Ishikawa (cell line): ENCODE data around the gene THRB.

Source experiments
- CEBPB ChIP-seq: IDR thresholded peaks from 2 replicates; pipeline ENCODE4 v1.6.1; 2012
- CREB1 ChIP-seq: IDR thresholded peaks from 2 replicates; pipeline ENCODE4 v1.6.1; 2012; ENCODE audit warnings: low read depth
- EGR1 ChIP-seq: IDR thresholded peaks from 2 replicates; pipeline ENCODE4 v1.6.1; 2012
- EP300 ChIP-seq: IDR thresholded peaks from 2 replicates; pipeline ENCODE4 v1.6.1; 2012; ENCODE audit warnings: borderline replicate concordance
- FOXM1 ChIP-seq: IDR thresholded peaks from 2 replicates; pipeline ENCODE4 v1.6.1; 2012; ENCODE audit warnings: low read depth, borderline replicate concordance
- NFIC ChIP-seq: IDR thresholded peaks from 2 replicates; pipeline ENCODE4 v1.6.1; 2012
- RAD21 ChIP-seq: IDR thresholded peaks from 2 replicates; pipeline ENCODE4 v1.6.1; 2012; ENCODE audit warnings: low read depth
- TAF1 ChIP-seq: IDR thresholded peaks from 2 replicates; pipeline ENCODE4 v1.6.1; 2012; ENCODE audit warnings: low read depth, mild to moderate bottlenecking
- TCF12 ChIP-seq: IDR thresholded peaks from 2 replicates; pipeline ENCODE4 v1.6.1; 2012; ENCODE audit warnings: low read depth
- TEAD4 ChIP-seq: IDR thresholded peaks from 2 replicates; pipeline ENCODE4 v1.6.1; 2012
- YY1 ChIP-seq: IDR thresholded peaks from 2 replicates; pipeline ENCODE4 v1.6.1; 2012; ENCODE audit warnings: low read depth
- ZBTB7A ChIP-seq: IDR thresholded peaks from 2 replicates; pipeline ENCODE4 v1.6.1; 2012; ENCODE audit warnings: low read depth
- TF ChIP-seq, protein P1 (sequence below): IDR thresholded peaks from 2 replicates; pipeline ENCODE4 v1.6.1; 2012
- TF ChIP-seq, protein P2 (sequence below): IDR thresholded peaks from 2 replicates; pipeline ENCODE4 v1.6.1; 2012
- TF ChIP-seq, protein P3 (sequence below): IDR thresholded peaks from 2 replicates; pipeline ENCODE4 v1.6.1; 2012; ENCODE audit warnings: low read depth, mild to moderate bottlenecking

Gene THRB

DNA sequence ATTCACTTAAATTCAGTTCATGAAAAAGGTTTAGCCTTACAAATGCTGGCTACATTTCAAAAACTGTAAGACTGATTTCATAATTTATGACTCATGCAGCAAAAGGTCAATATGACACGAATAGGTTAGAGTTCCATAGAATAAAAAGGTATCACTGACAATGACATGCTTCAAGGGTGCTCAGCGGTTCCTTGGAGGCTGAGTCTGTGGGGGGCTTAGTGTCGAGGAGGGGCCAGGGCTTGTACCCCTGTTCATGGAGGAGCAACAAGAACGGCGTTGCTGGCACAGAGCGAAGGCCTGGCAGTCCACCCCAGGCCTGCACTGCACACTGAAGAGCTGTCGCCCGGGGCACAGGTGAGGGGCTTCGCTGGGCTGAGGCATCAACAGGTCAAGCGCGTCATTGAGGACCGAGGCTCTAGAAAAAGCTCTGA, 375.3 kb downstream of the THRB start:
- TF ChIP-seq CEBPB = peak; percentile 74
- TF ChIP-seq TEAD4 = peak; percentile 22; the same call in 1 of the 2 replicates
- TF ChIP-seq, protein P1, sequence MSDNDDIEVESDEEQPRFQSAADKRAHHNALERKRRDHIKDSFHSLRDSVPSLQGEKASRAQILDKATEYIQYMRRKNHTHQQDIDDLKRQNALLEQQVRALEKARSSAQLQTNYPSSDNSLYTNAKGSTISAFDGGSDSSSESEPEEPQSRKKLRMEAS = 0 out of 2 replicates have a peak, but pooled peaks have one; percentile 35
- TF ChIP-seq TCF12 = 0 out of 2 replicates have a peak, but pooled peaks have one; percentile 37
- no peak for TF ChIP-seq EGR1
- TF ChIP-seq ZBTB7A = peak; percentile 60; the same call in 1 of the 2 replicates
- TF ChIP-seq NFIC = peak; percentile 86
- peak; percentile 60; the same call in 1 of the 2 replicates for TF ChIP-seq EP300
- TF ChIP-seq, protein P2, sequence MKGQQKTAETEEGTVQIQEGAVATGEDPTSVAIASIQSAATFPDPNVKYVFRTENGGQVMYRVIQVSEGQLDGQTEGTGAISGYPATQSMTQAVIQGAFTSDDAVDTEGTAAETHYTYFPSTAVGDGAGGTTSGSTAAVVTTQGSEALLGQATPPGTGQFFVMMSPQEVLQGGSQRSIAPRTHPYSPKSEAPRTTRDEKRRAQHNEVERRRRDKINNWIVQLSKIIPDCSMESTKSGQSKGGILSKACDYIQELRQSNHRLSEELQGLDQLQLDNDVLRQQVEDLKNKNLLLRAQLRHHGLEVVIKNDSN = no peak

DNA sequence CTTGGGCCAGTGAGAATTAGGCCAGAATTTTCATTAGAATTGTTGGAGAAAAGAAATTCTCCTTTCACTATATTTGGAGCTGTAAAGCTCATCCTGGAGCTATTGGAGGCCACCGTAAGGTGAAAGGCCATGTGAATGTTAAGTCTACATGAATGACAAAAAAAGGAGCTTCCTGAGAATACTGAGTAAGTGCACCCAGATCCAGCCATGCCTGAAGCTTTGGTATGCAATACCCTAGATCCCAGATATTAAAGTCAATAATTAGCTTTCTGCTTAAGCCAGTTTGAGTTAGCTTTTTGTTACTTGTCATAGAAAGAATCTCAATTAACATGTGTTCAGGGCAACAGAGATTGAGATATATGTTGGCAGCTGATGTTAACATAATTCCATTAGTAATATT, 377.1 kb downstream of the THRB start:
- TF ChIP-seq TEAD4 = no peak
- TF ChIP-seq RAD21 = no peak
- TF ChIP-seq EGR1 = no peak
- TF ChIP-seq TAF1 = no peak
- no peak for TF ChIP-seq ZBTB7A

DNA sequence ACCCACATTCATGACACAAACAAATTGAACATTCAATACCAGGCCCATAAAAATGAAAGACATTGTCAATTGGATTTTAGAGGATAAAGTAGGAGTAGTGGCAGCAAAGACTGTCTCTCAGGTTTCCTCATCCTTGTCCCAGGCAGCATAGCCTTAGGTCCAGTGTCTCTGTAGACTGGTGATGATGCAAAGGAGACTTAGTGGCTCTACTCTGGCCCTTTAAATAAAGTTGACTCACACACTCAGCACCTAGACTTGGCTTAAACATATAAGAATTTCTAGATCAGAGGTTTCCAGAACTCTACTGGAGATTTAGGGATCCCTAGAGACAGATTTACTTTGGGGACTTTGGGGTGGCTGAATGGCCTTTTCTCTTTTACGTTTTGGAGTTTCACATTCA, 382.9 kb downstream of the THRB start:
- no peak for TF ChIP-seq TEAD4
- no peak for TF ChIP-seq TAF1
- TF ChIP-seq, protein P2 = no peak
- TF ChIP-seq EP300 = no peak
- TF ChIP-seq FOXM1 = no peak
- no peak for TF ChIP-seq CREB1
- TF ChIP-seq, protein P3, sequence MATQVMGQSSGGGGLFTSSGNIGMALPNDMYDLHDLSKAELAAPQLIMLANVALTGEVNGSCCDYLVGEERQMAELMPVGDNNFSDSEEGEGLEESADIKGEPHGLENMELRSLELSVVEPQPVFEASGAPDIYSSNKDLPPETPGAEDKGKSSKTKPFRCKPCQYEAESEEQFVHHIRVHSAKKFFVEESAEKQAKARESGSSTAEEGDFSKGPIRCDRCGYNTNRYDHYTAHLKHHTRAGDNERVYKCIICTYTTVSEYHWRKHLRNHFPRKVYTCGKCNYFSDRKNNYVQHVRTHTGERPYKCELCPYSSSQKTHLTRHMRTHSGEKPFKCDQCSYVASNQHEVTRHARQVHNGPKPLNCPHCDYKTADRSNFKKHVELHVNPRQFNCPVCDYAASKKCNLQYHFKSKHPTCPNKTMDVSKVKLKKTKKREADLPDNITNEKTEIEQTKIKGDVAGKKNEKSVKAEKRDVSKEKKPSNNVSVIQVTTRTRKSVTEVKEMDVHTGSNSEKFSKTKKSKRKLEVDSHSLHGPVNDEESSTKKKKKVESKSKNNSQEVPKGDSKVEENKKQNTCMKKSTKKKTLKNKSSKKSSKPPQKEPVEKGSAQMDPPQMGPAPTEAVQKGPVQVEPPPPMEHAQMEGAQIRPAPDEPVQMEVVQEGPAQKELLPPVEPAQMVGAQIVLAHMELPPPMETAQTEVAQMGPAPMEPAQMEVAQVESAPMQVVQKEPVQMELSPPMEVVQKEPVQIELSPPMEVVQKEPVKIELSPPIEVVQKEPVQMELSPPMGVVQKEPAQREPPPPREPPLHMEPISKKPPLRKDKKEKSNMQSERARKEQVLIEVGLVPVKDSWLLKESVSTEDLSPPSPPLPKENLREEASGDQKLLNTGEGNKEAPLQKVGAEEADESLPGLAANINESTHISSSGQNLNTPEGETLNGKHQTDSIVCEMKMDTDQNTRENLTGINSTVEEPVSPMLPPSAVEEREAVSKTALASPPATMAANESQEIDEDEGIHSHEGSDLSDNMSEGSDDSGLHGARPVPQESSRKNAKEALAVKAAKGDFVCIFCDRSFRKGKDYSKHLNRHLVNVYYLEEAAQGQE = no peak
- no peak for TF ChIP-seq YY1
- no peak for TF ChIP-seq EGR1
- no peak for TF ChIP-seq TCF12
- TF ChIP-seq, protein P1 = no peak
- no peak for TF ChIP-seq ZBTB7A
- TF ChIP-seq RAD21 = no peak
- TF ChIP-seq NFIC = no peak
- no peak for TF ChIP-seq CEBPB

DNA sequence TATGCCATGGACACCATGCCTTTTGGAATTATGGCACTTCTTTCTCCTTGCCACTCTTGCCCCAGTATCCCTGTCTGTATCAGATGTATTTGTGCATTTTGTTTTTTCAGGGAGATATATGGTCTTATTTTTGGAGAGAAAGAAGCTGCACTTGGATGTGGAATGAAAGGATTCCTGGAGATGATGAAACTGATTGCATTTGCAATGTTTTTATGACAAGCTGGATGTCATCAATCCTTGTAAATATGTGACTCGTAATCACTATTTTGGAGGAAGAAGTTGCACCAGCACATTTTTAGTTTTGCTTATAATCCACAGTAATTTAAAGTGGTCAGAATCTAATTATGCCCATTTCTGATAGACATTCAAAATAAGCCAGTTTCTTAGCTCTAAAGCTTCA, 384.6 kb downstream of the THRB start:
- no peak for TF ChIP-seq TCF12
- TF ChIP-seq, protein P2 = no peak
- TF ChIP-seq EP300 = no peak
- TF ChIP-seq RAD21 = no peak

DNA sequence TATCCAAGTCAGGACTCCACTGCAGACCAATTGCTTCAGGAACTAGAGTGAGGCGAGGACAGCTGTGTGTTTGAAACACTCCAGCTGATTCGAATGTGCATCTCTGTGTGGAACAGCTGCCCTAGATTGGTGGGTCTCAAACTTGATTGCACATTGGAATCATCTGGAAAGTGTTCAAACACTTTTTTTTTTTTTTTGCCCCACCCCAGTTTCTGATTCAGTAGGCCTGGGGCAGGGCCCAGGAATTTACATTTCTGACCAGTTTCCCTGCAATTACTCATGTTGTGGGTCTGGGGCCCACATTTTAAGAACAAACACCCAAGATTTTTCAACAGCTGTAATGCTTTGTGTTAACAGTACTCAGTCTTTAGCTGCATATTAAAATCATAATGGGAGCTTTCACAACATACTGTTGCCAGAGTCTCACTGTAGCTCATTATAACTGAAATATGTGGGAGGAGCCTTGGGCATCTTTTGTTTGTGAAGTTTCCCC, 392.9 kb downstream of the THRB start:
- TF ChIP-seq, protein P2 = no peak
- no peak for TF ChIP-seq TAF1
- no peak for TF ChIP-seq YY1
- no peak for TF ChIP-seq CEBPB
- TF ChIP-seq TCF12 = no peak
- TF ChIP-seq, protein P1 = no peak
- TF ChIP-seq EP300 = no peak
- TF ChIP-seq TEAD4 = no peak
- TF ChIP-seq NFIC = no peak
- TF ChIP-seq RAD21 = no peak
- no peak for TF ChIP-seq ZBTB7A
- TF ChIP-seq EGR1 = no peak
- no peak for TF ChIP-seq CREB1
- TF ChIP-seq, protein P3 = no peak
- no peak for TF ChIP-seq FOXM1
